Smooth muscle cell of the brain vasculature (primary cell): ENCODE results near the gene IP6K3.

Experiments used
- DNase-seq: peaks from one replicate; pipeline ENCODE4 v3.0.0-alpha.2; 2012; ENCODE audit warnings: low read depth, low spot score

IP6K3 gene, protein sequence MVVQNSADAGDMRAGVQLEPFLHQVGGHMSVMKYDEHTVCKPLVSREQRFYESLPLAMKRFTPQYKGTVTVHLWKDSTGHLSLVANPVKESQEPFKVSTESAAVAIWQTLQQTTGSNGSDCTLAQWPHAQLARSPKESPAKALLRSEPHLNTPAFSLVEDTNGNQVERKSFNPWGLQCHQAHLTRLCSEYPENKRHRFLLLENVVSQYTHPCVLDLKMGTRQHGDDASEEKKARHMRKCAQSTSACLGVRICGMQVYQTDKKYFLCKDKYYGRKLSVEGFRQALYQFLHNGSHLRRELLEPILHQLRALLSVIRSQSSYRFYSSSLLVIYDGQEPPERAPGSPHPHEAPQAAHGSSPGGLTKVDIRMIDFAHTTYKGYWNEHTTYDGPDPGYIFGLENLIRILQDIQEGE

DNA sequence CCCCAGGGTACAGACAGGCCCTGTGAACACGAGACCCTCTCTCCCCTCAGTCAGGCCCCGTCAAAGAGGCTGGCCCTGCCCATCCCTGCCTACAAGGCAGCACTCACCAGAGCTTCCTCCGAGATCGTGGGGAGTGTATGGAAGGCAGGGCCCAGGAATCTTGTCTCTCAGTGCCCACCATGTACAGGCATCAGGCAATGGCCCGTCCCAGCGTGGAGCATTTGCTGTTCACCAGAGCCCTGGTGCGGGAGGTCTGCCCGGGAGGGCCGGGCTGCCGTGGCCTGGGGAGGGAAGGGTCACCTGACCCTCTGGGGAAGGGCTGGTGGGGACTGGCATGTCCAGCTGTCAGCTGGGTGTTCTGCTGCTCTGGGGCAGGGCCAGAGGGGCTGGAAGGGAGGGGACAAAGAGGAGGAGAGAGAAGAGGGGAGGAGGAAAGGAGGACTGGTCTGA, at the start of gene IP6K3:
Gene IP6K3 (minus strand): TSS at position 255 of the 450 bp plus-strand sequence. CDS start 11,429 bp downstream, outside the sequence.
- DNase-seq: no peak

DNA sequence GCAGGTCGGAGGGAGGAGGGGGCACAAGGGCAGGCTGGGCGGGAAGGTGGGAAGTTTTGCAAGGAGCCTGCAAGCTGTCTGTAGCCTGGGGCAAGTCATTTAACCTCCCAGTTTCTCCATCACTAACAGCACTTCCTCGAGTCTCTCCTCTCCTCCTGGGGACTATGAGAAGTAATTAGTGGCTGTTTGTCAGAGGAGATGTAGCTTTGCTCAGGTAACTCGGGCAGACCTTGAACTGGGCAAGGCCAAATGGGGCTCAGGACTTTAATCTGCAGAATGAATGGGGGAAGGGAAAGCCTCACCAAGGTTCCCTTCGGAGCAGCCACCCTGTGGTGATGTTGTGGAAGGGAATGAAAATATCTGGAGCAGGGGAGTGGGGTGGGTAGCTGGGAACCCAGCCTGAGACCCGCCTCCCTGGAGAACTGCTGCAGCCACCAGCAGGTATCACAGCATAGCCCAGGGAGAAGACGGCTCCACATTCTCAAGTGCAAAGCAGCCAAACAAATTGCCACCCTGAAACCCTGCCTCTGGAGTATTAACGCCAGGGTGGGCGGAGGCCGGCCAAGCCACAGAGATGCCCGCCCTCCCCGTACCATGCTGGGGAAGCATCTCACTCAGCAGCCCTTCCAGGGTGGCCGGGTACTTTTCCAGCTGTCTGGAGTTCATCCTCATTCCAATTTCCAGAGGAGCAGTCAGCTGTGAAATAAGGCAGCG, 48.4 kb upstream of the IP6K3 start:
- DNase-seq: no peak

DNA sequence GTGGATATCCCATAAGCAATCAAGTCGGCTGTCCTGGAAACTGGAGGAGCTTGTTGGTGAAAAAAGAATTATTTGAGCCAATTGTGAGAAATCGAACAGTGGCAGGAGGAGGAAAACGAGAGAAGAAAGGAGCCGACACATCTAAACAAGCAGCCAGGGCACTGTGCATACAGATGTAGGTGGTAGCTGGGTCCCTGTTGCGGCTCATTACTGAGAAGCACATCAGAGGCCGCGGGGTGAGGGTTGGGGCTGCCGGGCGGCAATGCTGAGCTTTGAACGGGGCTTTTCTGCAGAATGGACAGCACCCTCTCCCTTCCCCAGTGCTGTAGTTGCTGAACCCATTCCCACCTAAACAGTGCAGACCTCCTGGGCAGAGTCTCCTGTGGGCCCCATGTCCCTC, 46.3 kb upstream of the IP6K3 start:
- no peak for DNase-seq

DNA sequence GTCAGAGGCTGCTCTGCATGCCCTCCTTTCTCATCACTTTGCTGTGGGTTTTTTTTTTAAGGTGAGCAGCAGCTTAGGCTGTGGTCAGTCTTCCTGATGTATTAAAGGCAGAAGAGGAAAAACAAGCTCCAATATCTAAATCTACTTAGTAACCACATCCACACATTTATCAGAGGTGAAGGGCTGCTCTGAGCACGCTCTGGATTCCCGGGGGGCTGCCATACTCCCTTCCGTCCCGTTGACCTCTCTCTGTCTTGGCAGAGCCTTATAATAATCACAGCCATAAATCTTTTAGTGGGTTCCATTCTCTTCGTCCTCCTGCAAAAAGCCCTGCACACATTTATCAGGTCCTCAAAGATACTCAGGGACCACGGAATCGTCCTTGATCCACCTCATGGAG, 44.9 kb upstream of the IP6K3 start:
- no peak for DNase-seq

DNA sequence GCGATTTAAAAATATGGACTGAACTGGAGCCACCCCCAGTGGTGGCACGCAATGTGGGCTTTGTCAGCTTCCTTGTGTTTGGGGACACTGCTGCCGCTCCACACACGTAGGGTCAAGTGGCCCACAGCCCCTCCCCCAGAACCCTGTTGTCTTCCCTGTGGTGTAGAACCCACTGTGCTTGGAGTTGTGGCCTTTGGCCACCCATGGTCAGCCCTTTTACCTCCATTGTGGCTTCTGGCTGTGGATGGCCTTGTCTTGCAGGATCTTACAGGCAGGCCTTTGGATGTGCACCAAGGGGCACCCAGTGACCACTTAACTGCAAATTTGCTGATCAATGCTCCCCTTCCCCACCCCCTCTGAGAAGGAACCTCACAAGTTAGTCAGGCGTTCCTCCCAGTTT, 44.2 kb upstream of the IP6K3 start:
- DNase-seq: no peak

DNA sequence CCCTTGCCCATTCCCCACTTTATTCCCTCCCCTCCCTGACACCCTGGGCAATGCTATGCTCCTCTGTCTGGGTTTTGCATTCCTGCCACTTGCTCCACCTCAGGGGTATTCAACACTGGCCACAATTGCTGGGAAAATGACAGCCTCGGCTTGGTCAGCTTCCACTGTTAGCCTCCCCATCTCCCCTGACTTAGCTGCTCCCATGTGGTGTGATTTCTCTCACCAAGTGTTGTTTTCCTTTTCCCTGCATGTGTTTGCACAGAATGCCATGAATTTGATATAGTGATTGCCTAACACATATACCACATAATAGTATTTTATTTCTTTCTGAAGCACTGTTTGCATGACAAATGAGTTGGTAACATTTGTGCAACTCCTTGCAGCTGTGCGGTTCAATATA, 43.7 kb upstream of the IP6K3 start:
- no peak for DNase-seq

DNA sequence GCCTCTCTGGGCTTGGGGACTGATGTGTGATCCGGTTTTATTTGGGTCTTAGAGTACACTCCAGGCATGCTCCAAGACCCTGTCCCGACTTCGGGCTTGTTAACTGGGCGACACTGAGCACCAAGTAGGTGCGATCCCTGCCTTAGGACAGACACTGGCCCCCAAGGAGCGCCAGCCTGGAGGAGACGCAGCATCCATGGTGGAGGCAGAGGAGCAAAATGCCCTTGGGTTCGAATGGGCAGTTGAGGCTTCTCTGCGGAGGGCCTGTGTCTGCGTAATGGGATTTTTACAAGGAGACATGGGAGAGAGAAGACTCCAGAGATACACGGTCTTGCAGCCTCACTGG, 42.8 kb upstream of the IP6K3 start:
- no peak for DNase-seq

DNA sequence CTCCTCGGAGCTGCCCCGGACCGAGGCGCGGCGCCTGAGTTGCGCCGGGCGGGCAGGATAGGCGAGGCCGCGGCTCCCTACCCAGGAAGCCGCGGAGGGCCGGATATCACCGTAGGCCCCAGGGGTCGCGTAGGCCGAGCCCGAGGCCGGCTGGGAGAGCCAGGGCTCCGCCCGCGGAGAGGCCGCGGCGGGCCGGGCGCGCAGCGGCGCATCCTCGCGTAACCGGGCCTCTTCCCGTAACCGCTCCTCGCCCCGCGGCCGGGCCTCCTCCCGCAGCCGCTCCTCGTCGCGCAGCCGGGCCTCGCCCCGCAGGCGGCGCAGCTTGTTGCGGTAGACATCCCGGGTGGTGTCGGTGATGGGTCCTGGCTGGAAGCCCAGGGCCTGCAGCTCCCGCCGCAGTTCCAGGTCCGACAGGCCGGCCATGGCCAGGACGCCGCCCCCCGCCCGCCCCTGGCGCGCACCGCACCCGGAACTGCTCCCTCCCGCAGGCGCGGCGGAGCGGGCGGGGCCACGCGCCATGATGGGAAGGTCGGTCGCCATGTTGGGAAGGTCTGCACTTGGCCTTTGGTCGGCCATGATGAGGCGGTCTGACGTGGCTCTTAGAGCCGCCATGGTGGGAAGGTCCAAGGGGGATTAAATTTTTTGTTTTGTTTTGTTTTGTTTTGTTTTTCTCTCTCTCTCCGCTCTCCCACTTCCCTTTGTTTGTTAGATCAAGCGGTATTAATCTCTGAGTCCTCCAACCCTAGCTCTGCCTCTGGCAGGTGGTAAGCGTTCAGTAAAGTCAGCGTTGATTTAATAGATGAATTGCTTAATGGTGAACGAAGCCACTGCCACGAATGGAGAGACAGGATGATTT, 42.2 kb upstream of the IP6K3 start, which contains the start of gene LEMD2:
Gene LEMD2 (minus strand): TSS at position 437 of the 856 bp plus-strand sequence. CDS start 14 bp downstream, at position 423.
- peak; percentile 88 for DNase-seq

DNA sequence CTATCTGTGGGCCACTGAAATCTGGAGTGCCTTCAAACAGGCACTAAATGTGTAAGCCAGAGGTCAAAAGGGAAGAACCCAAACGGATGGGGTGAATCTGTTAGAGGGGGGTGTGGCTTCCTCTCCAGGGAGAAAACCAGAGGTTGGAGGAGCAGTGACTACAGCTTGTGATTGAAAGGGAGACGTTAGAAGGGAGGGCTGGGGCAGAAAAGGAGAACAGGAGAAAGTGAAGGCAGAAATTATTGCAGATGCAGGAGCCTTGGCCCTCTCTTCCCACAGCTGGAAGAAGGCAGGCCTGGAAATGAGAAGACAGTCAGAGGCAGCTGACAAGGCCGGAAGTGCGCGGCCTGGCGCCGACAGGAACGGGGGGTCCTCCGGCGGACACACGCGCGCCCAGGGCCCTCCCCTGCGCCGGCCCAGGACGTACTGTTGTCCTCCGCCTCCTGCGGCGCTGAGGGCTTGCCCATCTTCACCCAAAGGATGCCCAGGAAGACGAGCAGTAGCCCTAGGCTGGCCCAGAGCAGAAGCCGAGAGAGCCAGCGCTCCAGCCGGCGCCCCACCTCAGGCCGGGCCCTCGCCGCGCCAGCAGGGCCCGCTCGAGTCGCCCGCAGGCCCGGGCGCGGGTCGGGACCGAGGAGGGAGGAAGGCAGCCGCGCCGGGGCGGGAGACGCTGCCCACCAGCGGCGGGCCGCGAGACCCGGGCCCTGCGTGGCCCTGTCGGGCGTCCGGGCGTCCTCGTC, 41.4 kb upstream of the IP6K3 start:
- no peak for DNase-seq

DNA sequence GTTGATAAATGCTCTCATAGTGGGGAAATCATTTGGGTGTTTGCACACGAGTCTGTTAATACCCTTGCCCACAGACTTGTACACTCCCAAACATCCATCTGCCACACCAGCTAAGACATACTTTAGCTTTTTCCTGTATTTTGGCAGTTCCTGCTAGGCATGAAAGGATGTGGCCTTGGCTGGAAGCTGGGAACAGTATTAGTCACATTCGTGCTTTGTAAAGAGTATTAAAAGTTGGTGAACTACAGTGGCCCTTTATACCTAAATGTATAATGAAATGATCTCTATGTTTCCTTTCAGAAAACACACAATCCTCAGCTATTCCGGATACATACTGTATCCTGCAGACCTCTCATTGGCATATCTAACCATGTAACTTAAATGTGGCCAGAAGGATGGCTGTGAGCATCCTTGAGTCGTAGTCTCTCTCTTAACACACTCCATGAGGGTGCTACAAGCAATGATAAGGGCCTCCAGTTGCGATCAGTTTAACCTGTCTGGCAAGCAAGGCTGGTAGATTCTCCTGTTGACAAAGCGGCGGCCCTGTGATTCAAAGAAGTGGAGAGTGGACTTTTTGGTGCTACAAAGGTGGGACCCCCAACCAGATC, 40.7 kb upstream of the IP6K3 start:
- DNase-seq: no peak

DNA sequence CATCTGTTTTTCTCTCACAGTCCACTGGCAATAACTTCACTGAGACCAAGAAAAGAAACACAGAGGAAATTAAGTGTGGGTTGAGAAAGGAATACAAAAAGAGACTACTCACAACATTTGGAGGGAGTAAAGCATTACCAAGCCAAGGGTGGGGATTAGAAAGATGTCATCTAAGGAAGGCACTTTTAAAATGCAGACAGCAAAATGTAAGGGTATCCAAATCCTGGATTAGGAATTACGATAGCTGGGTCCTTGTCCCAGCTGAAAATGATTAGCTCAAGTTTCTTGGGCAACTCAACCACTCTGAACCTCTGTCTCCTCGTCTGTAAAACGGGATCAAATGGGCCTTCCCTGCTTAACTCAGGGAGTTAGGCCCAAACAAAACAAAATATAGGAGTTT, 40.0 kb upstream of the IP6K3 start:
- DNase-seq: no peak

DNA sequence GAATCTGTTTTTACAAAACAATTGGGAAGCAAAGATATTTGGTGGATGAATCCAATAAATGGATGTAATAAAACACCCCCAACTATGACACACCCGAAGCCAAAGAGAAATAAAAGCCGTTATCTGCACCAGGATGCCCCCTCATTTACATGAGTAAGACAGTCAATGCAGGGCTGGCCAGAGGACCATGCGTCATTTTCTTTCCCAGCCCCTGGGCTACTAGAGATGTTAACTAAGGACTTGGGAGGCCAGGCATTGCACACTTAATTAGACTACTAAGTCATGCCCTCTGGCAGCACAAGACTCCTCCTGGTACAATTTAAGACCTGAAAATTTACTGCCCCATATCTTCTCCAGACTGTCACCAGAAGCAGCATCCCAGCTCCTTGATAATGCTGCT, 39.1 kb upstream of the IP6K3 start:
- no peak for DNase-seq

DNA sequence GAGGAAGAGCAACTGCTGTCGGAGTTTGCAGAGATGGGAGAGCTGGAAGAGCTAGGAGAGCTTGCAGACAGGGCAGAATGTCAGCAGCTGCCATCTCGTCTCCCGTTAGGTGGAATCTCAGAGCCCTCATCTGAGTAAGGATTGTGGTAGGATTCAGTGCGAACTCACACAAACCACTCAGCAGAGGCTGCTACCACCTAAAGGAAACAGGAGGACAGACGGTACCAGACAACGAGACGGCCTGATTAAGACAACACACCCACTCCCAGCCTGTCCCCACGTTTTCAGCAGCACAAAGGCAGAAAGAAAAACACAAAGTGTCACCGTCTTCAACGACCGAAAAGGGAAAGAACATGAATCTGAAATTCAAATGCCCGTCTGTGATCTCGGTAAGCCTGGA, 38.1 kb upstream of the IP6K3 start:
- DNase-seq: no peak

DNA sequence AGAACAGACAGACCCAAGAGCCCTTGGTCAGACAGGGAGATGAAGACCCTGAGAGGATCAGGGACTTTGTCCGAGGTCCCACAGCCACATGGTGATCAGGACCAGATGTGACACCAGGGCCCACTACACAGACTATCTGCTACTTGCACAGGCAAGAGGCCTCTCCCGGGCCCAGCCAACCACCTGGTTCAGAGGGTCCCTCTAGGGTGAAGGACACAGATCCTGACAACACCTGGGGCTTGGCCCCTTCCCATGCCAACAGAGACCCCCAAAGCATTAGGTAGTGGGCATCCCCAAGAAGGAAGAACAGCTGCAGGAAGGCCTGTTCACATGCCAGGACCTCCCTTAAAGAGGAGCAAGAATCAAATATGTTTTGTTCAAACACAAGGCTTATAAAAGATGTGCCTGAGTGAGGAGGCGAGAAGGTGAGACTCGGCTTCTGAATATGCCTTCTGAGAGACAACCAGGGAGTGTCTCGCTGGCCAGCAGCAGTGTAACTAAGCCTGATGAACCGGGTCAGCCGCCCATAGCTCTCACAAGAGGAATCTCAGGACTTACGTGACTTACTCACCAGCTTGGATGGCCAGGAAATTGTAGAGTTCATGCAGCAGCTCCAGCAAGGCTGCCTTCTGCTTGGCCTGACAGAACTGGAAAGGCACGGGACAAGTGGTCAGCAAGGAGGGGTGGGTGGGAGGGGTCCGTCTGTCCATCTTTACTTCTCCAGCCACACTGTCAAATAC, 37.2 kb upstream of the IP6K3 start:
- DNase-seq: no peak

DNA sequence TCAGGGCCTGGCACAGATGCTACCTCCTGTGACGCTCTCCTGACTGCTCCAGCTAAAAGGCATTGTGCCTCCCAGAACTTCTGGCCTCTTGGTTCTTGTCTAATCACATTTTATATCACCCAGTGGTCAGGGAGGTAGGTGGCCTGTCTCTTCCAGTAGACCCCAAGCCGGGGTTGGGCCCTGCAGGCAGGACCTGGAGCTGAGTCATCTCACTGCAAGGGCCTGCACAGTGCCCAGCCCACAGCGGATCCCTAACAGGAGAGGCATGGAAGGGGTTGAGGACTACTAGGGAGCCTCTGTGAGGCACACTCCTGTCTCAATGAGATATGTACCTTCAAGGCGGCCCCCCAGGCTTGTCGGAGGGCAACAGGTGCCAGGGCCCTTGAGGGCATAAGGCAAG, 35.9 kb upstream of the IP6K3 start:
- no peak for DNase-seq

DNA sequence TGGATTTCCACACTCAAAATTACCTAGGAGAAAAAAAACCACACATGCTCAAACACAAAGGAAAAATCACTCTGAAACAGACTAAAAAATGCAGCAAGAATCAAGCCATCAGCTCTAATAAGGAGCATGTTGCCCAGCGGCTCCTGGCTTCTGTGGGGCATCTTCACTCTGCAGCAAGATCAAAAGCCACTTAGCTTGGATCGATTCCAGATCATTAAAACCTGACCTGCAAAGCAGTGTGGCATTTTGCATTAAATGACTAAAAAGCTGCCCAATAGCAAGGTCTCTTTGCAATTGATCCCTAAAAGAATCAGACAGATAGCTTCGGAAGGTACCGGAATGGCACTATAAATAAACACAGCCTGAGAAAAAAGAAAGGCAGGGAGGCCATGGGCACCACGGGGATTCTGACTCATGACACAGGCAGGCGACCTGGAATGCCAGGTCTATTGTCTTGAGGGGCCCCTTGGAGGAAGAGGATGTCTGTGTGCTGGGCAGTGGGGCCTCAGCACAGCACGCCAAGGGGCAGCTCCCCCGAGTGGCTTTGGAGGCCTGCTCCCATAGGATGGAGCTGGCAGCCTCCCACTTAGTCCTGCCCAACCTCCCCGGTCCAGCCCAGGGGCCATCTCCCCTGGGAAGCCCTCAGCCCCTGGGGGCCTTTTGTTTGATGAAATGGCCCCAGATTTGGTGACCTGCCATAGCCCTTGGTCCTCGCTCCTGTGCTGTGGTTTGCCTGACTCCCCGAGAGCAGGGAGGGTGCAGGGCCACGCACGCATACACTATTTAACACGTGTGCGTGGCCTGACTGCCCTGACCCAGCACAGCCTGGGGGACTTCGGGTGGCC, 34.6 kb upstream of the IP6K3 start:
- no peak for DNase-seq

DNA sequence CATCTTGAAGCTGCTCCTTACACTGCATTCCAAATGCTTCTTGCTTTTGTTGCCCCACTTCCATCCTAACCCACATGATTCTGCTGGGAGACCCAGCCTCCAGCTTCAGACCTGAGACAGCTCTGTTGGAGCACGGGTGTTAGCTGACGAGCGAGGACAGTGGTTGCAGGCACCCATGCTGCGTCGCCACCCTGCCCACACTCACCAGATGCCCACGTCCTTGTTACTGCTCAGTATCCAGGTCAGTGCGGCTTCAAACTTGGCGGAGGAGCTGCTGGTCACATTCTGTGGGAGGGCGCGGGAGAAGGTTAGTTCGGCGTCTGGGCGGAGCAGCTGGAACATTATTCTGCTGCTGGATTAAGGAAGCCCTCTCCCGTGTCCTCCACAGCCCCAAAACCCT, 33.2 kb upstream of the IP6K3 start:
- no peak for DNase-seq

DNA sequence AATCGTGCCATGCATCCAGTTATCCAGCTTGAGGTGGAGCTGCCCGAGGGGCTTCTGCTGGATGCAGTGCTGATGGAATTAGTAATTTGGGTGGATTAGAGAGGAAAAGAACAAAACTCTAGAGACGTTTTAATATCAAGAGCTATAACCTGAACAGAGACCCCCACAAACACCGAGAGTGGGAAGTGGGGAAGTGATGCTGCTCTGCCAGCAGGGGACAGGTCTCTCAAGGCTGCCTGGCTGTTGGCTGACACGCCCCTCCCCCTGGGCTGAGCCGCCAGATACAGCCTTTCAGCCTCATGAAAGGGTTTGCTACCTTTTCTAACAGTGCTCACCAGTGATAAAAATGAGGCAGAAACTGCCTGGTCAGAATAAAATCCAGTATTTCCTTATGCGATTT, 32.6 kb upstream of the IP6K3 start:
- DNase-seq: no peak

DNA sequence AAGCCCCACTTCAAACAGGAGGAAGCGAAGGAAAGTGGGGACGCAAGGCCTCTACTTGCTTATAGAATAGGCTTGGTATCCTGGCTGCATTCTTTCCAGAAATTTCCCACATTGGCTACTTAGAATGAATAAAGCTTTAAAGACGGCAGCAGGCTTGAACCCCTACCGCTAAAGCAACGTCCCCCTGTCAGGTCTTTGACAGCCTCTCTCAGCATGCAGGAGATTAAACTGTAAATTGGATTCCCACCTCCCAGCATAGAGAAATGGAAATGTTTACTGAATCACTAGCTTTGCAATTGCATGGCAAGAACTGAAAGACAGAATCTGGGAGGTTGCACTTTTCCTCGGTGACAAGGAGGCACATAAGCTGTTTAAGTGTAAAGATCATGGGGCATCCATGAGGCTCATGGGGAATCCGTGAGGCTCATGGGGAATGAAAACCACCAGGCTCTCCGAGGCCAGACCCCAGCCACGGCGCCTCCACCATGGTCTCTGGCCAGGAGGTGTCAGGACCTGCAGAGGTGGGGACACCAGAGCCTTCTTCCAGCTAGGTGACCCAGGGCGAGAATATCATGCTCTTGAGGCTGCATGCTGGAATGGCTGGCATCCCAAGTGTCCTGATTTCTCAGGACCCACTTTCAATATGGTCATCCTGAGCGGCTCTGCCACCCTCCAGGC, 31.9 kb upstream of the IP6K3 start:
- DNase-seq: no peak
